H1 (cell line): ENCODE data around the gene KCNQ1. TPM values are rescaled to one million over a fixed set of nuclear protein-coding genes. Genes with fewer than 3 reads are reported as not detected.

Source experiments
- CBX8 ChIP-seq: fragments of 300-800, 300-1000 bp; sonication (generic); IDR thresholded peaks from 2 replicates; pipeline ENCODE4 v1.7.1; 2016; ENCODE audit warnings: low read depth, low read length, borderline replicate concordance
- CHD2 ChIP-seq: IDR thresholded peaks from 2 replicates; pipeline ENCODE4 v1.6.1; 2012; ENCODE audit warnings: low read length, improper control_type of control experiment
- CHD7 ChIP-seq: fragments of 300-600 bp; sonication (generic); IDR thresholded peaks from 2 replicates; pipeline ENCODE4 v1.7.1; 2012; ENCODE audit warnings: low read length, moderate library complexity, mild to moderate bottlenecking, inconsistent platforms; ENCODE audit not compliant: insufficient replicate concordance
- CTCF ChIP-seq, 3 experiments: IDR thresholded peaks; 1 replicate in 2 of 3; 2 replicates in 1 of 3; pipeline versions ENCODE4 v1.5.1 to v1.6.1; 2011; ENCODE audit warnings: low read length in 3 of 3, mild to moderate bottlenecking in 3 of 3, inconsistent platforms in 2 of 3, low read depth in 1 of 3, moderate library complexity in 1 of 3; ENCODE audit not compliant: insufficient read depth in 1 of 3; ENCODE audit errors: control extremely low read depth in 1 of 3
- FOSL1 ChIP-seq: IDR thresholded peaks from 2 replicates; pipeline ENCODE4 v1.6.1; 2011; ENCODE audit warnings: mild to moderate bottlenecking, low read depth, low read length, moderate library complexity; ENCODE audit not compliant: insufficient read depth
- SAP30 ChIP-seq: fragments of 300-600 bp; sonication (generic); IDR thresholded peaks from 2 replicates; pipeline ENCODE4 v1.7.1; 2012; ENCODE audit warnings: low read length, moderate library complexity, mild to moderate bottlenecking, inconsistent platforms; ENCODE audit not compliant: insufficient read depth, insufficient replicate concordance
- USF2 ChIP-seq: IDR thresholded peaks from 2 replicates; pipeline ENCODE4 v1.6.1; 2011; ENCODE audit warnings: low read length, improper control_type of control experiment
- YY1 ChIP-seq: IDR thresholded peaks from 2 replicates; pipeline ENCODE4 v1.6.1; 2011; ENCODE audit warnings: low read depth, mild to moderate bottlenecking, low read length
- polyA plus RNA-seq, 7 experiments: library from polyadenylated mRNA; depleted of rRNA in 3 of 7; stranded (reverse) in 5 of 7; unstranded in 2 of 7; fragments of >200 nt in 5 of 7; fragments of 200-250 nt in 2 of 7; gene quantifications; 1 replicate in 5 of 7; 2 replicates in 1 of 7; 4 replicates in 1 of 7; pipeline versions ENCODE4 v1.2.1 to v1.2.3, GENCODE V29; 2011 to 2013; ENCODE audit warnings: missing spikeins in 2 of 7, mixed read lengths in 2 of 7
- total RNA-seq: library from RNA; stranded (reverse); fragmentation: NEBNext Ultra II Directional; extraction: Animal tissue kit (Norgen Biotek cat#: 25700); gene quantifications from 2 replicates; pipeline ENCODE4 v1.2.1, GENCODE V29; 2021

The KCNQ1 gene
- total and polyA plus RNA-seq, 2 of the 8 experiments (the other 6 are each of a cell fraction or from before 2014, with no cell fraction given): 1.9 to 2.0 TPM

GRCh38 chr11:2878782-2879181 is 434.0 kb downstream of the KCNQ1 start (continued):
- no peak for TF ChIP-seq CHD7
- no peak for TF ChIP-seq YY1
- TF ChIP-seq CBX8: no peak
- no peak for TF ChIP-seq USF2
- no peak for TF ChIP-seq FOSL1
- no peak for TF ChIP-seq CHD2
- TF ChIP-seq SAP30: no peak
- TF ChIP-seq CTCF (IDR thresholded peaks at IDR 0.05; ENCODE audit: control extremely low read depth in 1 of 3, insufficient read depth in 1 of 3, low read depth in 1 of 3, low read length in 3 of 3): no peak
